HCT116 (cell line): Measurements from ENCODE around the gene LGR6. TPM values are rescaled to one million over a fixed set of nuclear protein-coding genes. Genes with fewer than 3 reads are reported as not detected.

Experiments
- ATAC-seq: fragments of 200-7000 bp; cut with Tn5 transposase; 2 replicates; pipeline ENCODE4 v1.9.1; 2020; ENCODE audit warnings: mild to moderate bottlenecking, moderate library complexity
- BruUV-seq: library from RNA; stranded (reverse); fragments of 400-500 nt; replicated peaks from 2 replicates; lab custom pipeline; 2021; lab: Mats Ljungman, UMichigan
- CTCF ChIA-PET: fragments of 300-600 bp; sonication (Branson Sonifier 250); formaldehyde crosslinking; loops from one replicate; lab custom pipeline; 2021; ENCODE audit warnings: antibody characterized with exemption; lab: Charles Lee
- POLR2A ChIA-PET: fragments of 300-600, 350-600 bp; sonication (Branson Sonifier 250); formaldehyde crosslinking; loops from one replicate; lab custom pipeline; 2021; ENCODE audit warnings: antibody characterized with exemption; lab: Charles Lee
- RAD21 ChIA-PET, 2 experiments: fragments of 300-600 bp; sonication (Branson Sonifier 250); formaldehyde crosslinking; loops; one replicate each; lab custom pipeline; 2023; ENCODE audit warnings: low total read pairs in 2 of 2; ENCODE audit not compliant: uncharacterized antibody in 2 of 2, unreplicated experiment in 2 of 2, low non-redundant PET in 1 of 2; lab: Charles Lee
- DNase-seq: peaks from one replicate; pipeline ENCODE4 v3.0.0-alpha.2; 2010; ENCODE audit warnings: low read depth, low spot score
- H2AFZ ChIP-seq: fragments of 200-600 bp; shearing (Covaris generic), sonication (generic); 2 replicates; pipeline ENCODE4 v1.6.1; 2017; ENCODE audit warnings: low read depth, mixed run types, mixed read lengths, antibody characterized with exemption, low read length; ENCODE audit not compliant: poor library complexity, severe bottlenecking
- H3K27ac ChIP-seq: 2 replicates; pipeline ENCODE4 v1.5.1; 2012; ENCODE audit warnings: low read depth, low read length
- H3K27me3 ChIP-seq: fragments of 200-600 bp; sonication (generic); 2 replicates; pipeline ENCODE4 v1.6.1; 2016; ENCODE audit warnings: mixed run types, low read length, mixed read lengths; ENCODE audit not compliant: insufficient read depth
- H3K36me3 ChIP-seq, 2 experiments: fragments of 200-500 bp in 1 of 2; fragments of 200-600 bp in 1 of 2; sonication (Bioruptor generic) in 1 of 2; sonication (generic) in 1 of 2; 2 replicates each; pipeline versions ENCODE4 v1.5.1 to v1.6.1; 2014 to 2016; ENCODE audit warnings: low read length in 2 of 2, inconsistent platforms in 1 of 2, mixed read lengths in 1 of 2, mixed run types in 1 of 2; ENCODE audit not compliant: insufficient read depth in 2 of 2, control insufficient read depth in 1 of 2
- H3K4me1 ChIP-seq, 2 experiments: fragments of 200-600 bp in 1 of 2; sonication (generic) in 1 of 2; 2 replicates each; pipeline versions ENCODE4 v1.5.1 to v1.6.1; 2012 to 2017; ENCODE audit warnings: low read length in 2 of 2, inconsistent platforms in 1 of 2, mild to moderate bottlenecking in 1 of 2, mixed read lengths in 1 of 2, mixed run types in 1 of 2, moderate library complexity in 1 of 2; ENCODE audit not compliant: insufficient read depth in 2 of 2, control insufficient read depth in 1 of 2
- H3K4me2 ChIP-seq: fragments of 200-600 bp; sonication (generic); 2 replicates; pipeline ENCODE4 v1.6.1; 2017; ENCODE audit warnings: mixed run types, low read length, mixed read lengths
- H3K4me3 ChIP-seq, 2 experiments: fragments of 200-600 bp in 1 of 2; sonication (generic) in 1 of 2; replicated peaks in 1 of 2; 2 replicates each; pipeline ENCODE4 v1.5.1; 2011 to 2016; ENCODE audit warnings: low read length in 2 of 2, control low read depth in 1 of 2, low read depth in 1 of 2, mild to moderate bottlenecking in 1 of 2, mixed read lengths in 1 of 2, mixed run types in 1 of 2
- H3K79me2 ChIP-seq: fragments of 200-600 bp; sonication (generic); 2 replicates; pipeline ENCODE4 v1.6.1; 2017; ENCODE audit warnings: mild to moderate bottlenecking, mixed run types, low read length, moderate library complexity, mixed read lengths; ENCODE audit not compliant: insufficient read depth
- H3K9ac ChIP-seq: fragments of 200-600 bp; sonication (generic); 2 replicates; pipeline ENCODE4 v1.6.1; 2016; ENCODE audit warnings: low read length, mixed read lengths
- H3K9me2 ChIP-seq: fragments of 200-600 bp; sonication (generic), shearing (Covaris generic); 2 replicates; pipeline ENCODE4 v1.6.1; 2017; ENCODE audit warnings: mixed run types, mild to moderate bottlenecking, moderate library complexity; ENCODE audit not compliant: insufficient read depth
- H3K9me3 ChIP-seq, 2 experiments: fragments of 200-500 bp in 1 of 2; fragments of 200-600 bp in 1 of 2; sonication (Bioruptor generic) in 1 of 2; sonication (generic) in 1 of 2; 2 replicates each; pipeline ENCODE4 v1.6.1; 2014 to 2017; ENCODE audit warnings: low read length in 2 of 2, mixed read lengths in 2 of 2, inconsistent platforms in 1 of 2, low read depth in 1 of 2, mild to moderate bottlenecking in 1 of 2, mixed run types in 1 of 2, moderate library complexity in 1 of 2; ENCODE audit not compliant: control insufficient read depth in 1 of 2, insufficient read depth in 1 of 2
- H4K20me1 ChIP-seq: fragments of 200-600 bp; sonication (generic), shearing (Covaris generic); 2 replicates; pipeline ENCODE4 v1.6.1; 2017; ENCODE audit warnings: mixed run types, mild to moderate bottlenecking, moderate library complexity; ENCODE audit not compliant: insufficient read depth
- CBX3 ChIP-seq: IDR thresholded peaks from 2 replicates; pipeline ENCODE4 v1.6.1; 2012; ENCODE audit warnings: low read depth
- EGR1 ChIP-seq: IDR thresholded peaks from 2 replicates; pipeline ENCODE4 v1.6.1; 2012; ENCODE audit warnings: low read depth
- ELF1 ChIP-seq: IDR thresholded peaks from 2 replicates; pipeline ENCODE4 v1.6.1; 2012; ENCODE audit warnings: low read depth, borderline replicate concordance
- MAX ChIP-seq: IDR thresholded peaks from 2 replicates; pipeline ENCODE4 v1.6.1; 2012
- POLR2AphosphoS5 ChIP-seq: IDR thresholded peaks from 2 replicates; pipeline ENCODE4 v1.6.1; 2011; ENCODE audit warnings: mild to moderate bottlenecking, low read depth, low read length, moderate library complexity
- SIN3A ChIP-seq: IDR thresholded peaks from 2 replicates; pipeline ENCODE4 v1.6.1; 2012; ENCODE audit warnings: low read depth
- SRF ChIP-seq: IDR thresholded peaks from 2 replicates; pipeline ENCODE4 v1.6.1; 2012; ENCODE audit warnings: low read depth
- ZBTB33 ChIP-seq: IDR thresholded peaks from 2 replicates; pipeline ENCODE4 v1.6.1; 2011; ENCODE audit warnings: mild to moderate bottlenecking, low read length, moderate library complexity; ENCODE audit not compliant: insufficient replicate concordance; ENCODE audit errors: extremely low read depth
- ZFX ChIP-seq: fragments of 450-650 bp; IDR thresholded peaks from 2 replicates; pipeline ENCODE4 v1.6.1; 2017
- intact Hi-C: fragments of 100-400 bp; cut with micrococcal nuclease; formaldehyde crosslinking; loops from 2 replicates; pipeline ENCODE4 v1.10.0; 2022
- total RNA-seq: library from RNA; stranded (reverse); gene quantifications from one replicate; pipeline ENCODE4 v1.2.1, GENCODE V29; 2021; ENCODE audit not compliant: unreplicated experiment

The LGR6 gene
- total RNA-seq, 1 experiment from 2014 or later = 0.20 TPM

DNA sequence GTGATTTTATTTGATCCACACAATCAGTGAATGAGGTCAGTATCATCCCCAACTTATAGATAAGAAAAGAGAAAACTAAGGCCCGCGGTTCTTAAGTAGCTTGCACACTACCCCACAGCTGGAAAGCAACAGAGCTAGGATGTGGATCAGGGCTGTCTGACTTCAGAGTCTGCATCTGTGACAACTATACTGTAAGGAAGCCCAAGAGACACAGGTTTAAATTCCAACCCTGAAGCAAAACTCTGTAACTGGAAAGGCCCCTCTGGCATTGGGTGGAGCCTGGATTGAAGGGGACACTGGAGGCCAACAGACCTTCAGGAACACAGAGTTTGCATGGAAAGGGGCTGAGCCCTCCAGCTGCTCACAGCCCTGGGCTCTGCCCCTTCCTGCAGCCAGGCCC lies 40.2 kb downstream of the LGR6 start:
- Histone ChIP-seq H3K4me3 (no peak overlapping the region), H3K36me3 (no peaks in the 10 kb centered on the region), H3K9ac (no peak overlapping the region), H3K4me2 (no peak overlapping the region), H3K27ac (no peak overlapping the region), H3K79me2 (no peaks in the 10 kb centered on the region), H4K20me1 (no peaks in the 10 kb centered on the region), H3K27me3 (peaks cover 19% of the 10 kb centered on the region; the same call in 1 of the 2 replicates), H3K9me3 (no peaks in the 10 kb centered on the region), H2AFZ (no peak overlapping the region), H3K4me1 (peaks cover 25 to 30% of the 10 kb centered on the region in 2 experiments), H3K9me2 (no peaks in the 10 kb centered on the region)
- RAD21 ChIA-PET = no interaction called here
- POLR2A ChIA-PET = no interaction called here
- DNase-seq (no peak), ATAC-seq (no peak)
- intact Hi-C loops = no loop called here
- CTCF ChIA-PET = no interaction called here
- no TSS peak for BruUV-seq
- TF ChIP-seq CBX3 = no peak
- TF ChIP-seq ZFX = no peak
- TF ChIP-seq ELF1 = no peak
- TF ChIP-seq EGR1 = no peak
- no peak for TF ChIP-seq ZBTB33
- TF ChIP-seq POLR2AphosphoS5 = no peak
- TF ChIP-seq SIN3A = no peak
- no peak for TF ChIP-seq MAX
- no peak for TF ChIP-seq SRF
